GM18868 (cell line): ENCODE data around the gene DNAJB1.

Experiments used
- ATAC-seq: cut with Tn5 transposase; IDR thresholded peaks from one replicate; pipeline ENCODE4 v1.9.1; 2021; ENCODE audit warnings: mild to moderate bottlenecking, moderate library complexity; ENCODE audit not compliant: unreplicated experiment

Gene DNAJB1

DNA sequence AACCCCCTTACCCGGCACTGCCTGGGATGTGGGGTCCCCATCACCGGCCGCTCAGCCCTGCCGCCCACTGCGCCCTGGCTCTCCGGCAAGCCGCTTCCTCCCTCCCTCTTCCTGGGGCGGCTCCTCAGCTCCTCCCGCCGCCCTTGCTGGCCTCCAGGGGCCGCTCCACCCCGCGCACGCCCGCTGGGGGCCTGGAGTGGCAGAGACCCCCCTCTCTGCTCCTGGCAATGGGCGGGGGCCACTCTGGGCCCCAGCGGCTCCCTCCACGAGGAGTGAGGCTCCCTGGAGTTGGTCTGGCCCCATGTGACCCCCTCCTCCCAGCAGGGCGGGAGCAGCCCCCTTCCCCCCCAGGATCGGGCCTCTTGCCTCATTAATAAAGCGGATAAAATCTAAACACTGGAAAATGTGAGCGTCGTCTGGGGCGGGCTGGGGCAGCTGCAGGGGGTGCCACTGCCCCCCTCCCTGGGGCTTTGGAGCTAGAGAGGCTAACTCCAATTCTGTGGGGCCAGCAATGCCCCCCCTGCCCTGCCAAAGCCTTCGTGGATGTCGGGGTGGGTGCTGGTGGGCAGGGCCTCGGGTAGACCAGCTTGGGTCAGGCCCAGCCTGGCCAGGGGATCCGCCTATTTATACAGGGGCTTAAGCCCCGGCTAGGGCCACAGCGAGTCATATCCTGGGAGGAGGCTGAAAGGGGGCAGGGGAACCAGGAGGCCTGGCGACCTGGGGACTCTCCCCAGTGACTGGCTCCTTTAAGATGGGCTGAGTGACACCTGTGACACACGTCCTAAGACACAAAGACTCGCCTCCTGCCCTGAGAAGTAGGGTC is 42.7 kb downstream of the DNAJB1 start, which contains the start of gene PTGER1:
Gene PTGER1, minus strand, starts transcription at position 104 of the 823 bp plus-strand sequence. CDS start 1,034 bp downstream, outside the sequence.
- ATAC-seq, result no peak

DNA sequence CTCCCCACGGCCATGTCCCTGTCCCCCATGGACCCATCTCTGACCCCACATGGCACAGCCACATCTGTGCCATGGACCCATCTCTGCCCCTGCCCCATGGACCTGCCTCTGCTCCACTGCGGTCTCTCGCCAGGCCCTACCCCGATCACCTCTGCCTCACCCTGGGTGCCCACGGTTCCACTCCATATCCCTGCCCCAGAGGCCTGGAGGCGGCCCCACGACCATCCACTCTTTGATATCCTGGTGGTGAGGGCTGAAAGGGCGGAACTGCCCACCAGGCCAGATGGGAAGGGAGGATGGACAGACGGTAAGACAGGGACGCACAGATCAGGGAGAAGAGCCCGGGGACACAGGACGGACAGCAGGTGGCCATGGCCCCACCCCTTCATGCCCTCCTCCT is 43.4 kb downstream of the DNAJB1 start:
- no peak for ATAC-seq

DNA sequence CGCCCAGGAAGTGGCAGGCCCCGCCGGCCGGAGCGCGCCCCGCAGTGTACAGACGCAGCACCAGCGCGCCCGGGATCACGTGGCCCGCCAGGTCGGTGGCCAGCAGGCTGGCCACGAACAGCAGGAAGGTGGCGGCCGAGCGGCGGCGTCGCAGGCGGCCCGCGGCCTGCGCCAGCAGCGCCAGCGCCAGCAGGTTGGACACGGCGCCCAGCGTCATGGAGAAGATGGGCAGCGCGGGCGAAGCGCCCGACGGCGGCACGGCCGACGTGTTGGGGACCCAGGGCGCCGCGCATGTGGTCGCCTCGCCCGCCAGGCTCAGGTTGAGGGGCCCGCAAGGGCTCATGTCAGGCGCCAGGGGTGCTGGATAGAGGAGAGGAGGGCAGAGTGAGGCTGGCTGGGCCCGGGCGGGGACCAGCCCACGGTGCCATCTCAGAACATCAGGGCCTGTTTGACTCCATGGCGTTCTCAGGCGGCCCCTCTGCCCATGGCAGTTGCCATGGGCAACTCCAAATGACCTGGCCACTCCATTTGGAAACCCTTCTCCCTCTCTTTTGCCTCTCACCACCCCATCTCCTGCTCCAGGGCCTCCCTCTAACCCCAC is 44.1 kb downstream of the DNAJB1 start:
- no peak for ATAC-seq

DNA sequence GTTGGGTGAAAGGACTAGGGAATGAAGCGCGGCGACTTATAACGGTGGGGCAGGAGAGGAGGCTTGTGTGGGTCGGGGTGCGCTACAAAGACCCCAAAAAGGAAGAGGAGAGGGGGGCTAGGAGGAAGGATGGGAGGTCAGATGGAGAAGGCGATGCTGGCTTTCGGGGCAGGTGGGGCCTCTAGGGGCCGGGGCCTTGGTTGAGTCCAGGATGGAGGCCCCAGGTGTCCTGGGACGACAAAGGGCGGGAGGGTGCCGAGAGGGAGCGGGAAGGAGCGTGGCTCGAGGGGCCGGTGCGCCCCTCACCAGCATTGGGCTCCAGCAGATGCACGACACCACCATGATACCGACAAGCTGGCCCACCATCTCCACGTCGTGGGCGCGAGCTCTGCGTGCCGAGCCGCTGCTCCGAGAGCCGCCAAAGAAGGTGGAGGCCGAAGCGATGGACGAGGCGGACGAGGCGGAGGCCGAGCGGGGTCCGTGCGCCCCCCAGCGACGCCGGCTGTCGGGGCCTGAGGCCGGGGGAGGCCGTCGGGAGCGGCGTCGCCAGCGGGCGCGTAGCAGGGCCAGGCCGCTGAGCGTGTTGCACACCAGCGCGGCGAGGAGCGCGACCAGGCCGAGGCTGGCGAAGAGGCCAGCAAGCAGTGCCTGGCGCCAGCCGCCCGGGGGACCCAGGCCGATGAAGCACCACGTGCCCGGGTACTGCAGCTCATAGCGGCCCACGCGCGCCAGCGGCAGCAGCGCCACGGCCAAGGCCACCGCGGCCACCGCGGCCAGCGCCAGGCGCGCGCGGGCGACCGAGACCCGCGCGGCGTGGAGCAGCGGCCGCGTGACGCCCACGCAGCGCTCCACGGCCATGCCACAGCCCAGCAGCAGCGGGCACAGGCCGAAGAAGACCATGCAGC is 44.9 kb downstream of the DNAJB1 start:
- no peak for ATAC-seq

DNA sequence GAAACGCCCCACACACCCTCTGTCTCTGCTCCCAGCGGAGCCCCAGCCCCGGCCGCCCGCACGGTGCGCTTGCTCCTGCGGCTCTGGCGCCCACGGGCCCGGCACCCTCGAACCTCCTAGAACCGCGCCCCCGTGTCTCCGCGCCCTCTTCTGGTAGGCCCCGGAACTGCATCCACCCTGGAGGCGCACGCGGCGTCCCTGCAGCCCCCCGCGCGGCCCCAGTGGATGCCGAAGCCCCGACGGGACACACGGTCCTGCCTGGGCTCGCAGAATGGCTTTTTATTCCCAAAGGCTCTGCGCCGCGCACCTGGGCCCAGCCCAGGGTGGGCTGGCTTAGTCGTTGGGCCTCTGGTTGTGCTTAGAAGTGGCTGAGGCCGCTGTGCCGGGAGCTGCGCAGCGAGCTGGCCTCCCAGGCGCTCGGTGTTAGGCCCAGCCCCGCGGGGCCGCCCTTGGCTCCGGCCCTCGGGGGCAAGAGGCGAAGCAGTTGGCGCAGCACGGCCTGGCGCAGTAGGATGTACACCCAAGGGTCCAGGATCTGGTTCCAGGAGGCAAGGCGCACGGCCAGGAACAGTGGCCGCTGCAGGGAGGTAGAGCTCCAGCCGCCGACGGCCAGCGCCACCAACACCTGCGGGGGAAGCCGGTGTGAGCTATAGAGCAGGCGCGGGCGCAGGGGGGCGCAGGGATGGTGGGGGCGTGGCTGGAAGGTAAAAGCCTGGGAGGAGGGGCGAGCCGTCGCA is 45.8 kb downstream of the DNAJB1 start:
- no peak for ATAC-seq

DNA sequence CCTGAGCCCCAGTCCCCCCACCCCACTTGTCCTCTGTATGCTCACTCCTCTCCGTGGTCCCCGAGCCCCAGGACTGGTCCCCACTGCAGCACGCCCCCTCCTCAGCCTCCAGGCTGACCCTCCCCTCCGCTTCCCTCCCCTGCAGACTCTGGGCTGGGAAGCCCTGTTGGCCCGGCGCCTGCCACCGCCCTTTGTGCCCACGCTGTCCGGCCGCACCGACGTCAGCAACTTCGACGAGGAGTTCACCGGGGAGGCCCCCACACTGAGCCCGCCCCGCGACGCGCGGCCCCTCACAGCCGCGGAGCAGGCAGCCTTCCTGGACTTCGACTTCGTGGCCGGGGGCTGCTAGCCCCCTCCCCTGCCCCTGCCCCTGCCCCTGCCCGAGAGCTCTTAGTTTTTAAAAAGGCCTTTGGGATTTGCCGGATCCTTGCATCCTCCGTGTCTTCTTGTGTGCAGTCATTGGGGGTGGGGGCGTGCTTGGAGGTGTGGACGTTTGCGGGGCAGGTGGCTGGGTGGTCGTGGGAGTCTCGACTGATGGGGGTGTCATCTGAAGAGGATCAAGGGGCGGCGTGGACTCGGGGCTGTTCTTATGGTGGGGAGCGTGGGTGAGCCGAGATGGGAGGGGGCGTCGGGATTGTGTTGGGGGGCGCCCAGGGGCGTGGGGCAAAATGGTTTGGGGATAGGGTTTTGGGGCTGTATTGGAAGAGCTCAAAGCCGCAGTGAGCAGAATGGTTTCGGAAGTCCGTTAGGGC is 46.6 kb downstream of the DNAJB1 start:
- ATAC-seq, result no peak

DNA sequence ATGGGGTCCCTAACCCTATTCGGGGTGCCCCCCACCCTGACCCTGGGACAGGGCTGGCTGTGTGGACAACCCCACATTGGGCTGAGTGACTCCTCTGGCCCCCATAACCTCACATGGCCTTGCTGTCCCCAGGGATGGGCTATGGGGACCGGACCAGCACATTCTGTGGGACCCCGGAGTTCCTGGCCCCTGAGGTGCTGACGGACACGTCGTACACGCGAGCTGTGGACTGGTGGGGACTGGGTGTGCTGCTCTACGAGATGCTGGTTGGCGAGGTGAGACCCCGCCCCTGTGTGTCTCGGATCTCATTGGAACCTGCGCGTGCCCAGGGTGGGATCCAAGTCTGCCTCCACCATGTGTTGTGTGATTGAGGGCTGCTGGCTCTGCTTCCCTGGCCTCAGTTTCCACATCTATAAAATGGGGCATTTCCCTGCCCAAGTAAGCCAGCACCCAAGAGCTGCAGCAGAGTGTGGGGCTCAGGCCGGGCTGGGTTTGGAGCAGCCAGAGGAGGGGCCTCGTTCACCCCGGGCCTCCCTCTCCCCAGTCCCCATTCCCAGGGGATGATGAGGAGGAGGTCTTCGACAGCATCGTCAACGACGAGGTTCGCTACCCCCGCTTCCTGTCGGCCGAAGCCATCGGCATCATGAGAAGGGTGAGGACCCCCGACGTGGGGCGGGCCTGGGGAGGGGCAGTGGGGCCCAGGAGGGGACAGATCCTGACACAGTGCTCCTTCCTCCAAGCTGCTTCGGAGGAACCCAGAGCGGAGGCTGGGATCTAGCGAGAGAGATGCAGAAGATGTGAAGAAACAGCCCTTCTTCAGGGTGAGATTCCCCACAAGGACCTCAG is 47.9 kb downstream of the DNAJB1 start:
- no peak for ATAC-seq

DNA sequence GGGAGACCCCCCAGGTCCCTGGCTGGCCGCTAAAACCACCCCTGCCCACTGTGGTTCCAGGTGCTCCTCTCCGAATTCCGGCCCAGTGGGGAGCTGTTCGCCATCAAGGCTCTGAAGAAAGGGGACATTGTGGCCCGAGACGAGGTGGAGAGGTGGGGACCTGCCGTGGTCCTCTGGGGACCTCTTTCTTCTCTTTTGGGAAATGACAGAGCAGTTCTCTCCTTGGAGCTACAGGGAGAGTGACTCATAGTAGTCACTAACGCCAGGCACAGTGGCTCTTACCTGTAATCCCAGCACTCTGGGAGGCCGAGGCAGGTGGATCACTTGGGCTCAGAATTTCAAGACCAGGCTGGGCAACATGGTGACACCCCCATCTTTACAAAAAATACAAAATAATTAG is 50.4 kb downstream of the DNAJB1 start:
- no peak for ATAC-seq

DNA sequence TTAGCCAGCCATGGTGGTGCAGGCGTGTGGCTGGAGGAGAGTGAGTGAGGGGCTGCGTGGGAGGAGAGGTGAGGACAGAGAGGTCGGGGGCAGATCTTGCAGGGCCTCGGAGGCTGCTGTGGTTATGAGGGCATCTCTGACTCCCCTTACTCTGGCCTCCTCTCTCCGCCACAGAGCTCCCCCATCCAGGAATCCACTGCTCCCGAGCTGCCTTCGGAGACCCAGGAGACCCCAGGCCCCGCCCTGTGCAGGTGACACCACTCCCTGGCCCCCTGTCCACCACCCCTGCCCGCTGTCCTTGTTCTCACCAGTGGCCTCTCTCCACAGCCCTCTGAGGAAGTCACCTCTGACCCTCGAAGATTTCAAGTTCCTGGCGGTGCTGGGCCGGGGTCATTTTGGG is 50.8 kb downstream of the DNAJB1 start:
- no peak for ATAC-seq
